WERI-Rb-1 (cell line): ENCODE results near the gene ENAM.
"Not testable (repeated sequence)": the region's sequence is repeated elsewhere in the genome, so short reads cannot be mapped to it uniquely, and the experiment has no call there.

ENCODE experiments used
- DNase-seq: peaks from one replicate; pipeline ENCODE4 v3.0.0-alpha.2; 2020
- H3K27ac ChIP-seq: fragments of 250-450 bp; sonication (Bioruptor Pico); 2 replicates; pipeline ENCODE4 v1.5.1; 2020; ENCODE audit warnings: mild to moderate bottlenecking, moderate library complexity
- H3K27me3 ChIP-seq: fragments of 250-450 bp; sonication (Bioruptor Pico); 2 replicates; pipeline ENCODE4 v1.5.1; 2021; ENCODE audit warnings: mild to moderate bottlenecking, low read depth, moderate library complexity; ENCODE audit not compliant: insufficient read depth, severe bottlenecking
- H3K36me3 ChIP-seq: fragments of 250-450 bp; sonication (Bioruptor Pico); 2 replicates; pipeline ENCODE4 v1.5.1; 2020; ENCODE audit warnings: mild to moderate bottlenecking, moderate library complexity
- H3K4me3 ChIP-seq: 2 replicates; pipeline ENCODE4 v1.5.1; 2011; ENCODE audit warnings: low read depth, mild to moderate bottlenecking, control low read depth, low read length
- H3K9me3 ChIP-seq: fragments of 250-450 bp; sonication (Bioruptor Pico); 2 replicates; pipeline ENCODE4 v1.5.1; 2021; ENCODE audit warnings: mild to moderate bottlenecking, moderate library complexity; ENCODE audit not compliant: severe bottlenecking
- CTCF ChIP-seq: IDR thresholded peaks from 2 replicates; pipeline ENCODE4 v1.5.1; 2011; ENCODE audit warnings: low read depth, mild to moderate bottlenecking, control low read depth, inconsistent platforms, low read length

The ENAM gene

DNA sequence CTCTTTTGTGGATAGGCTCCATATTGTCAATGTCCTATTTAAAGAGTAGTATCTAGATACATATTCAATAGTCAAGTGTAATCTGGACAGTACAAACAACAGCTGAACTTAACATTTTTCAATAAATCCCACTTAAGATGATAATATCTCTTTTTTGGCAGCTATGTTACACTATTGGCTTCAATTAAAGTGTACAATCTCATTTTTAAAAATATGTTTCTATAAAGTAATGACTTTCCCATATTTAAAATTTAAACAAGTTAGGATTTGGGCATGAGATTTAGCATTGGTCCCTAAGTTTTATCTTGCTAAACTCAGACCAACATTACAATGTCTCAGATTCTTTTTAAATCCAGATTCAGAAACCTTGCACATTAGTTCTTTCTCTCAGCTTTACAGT lies 45.6 kb downstream of the ENAM start:
- H3K9me3 ChIP-seq = no peaks in the 10 kb centered on the region
- no peak overlapping the region for H3K27ac ChIP-seq
- no peaks in the 10 kb centered on the region for H3K27me3 ChIP-seq
- no peak overlapping the region for H3K4me3 ChIP-seq
- no peak for TF ChIP-seq CTCF
- H3K36me3 ChIP-seq = no peaks in the 10 kb centered on the region
- no peak for DNase-seq

DNA sequence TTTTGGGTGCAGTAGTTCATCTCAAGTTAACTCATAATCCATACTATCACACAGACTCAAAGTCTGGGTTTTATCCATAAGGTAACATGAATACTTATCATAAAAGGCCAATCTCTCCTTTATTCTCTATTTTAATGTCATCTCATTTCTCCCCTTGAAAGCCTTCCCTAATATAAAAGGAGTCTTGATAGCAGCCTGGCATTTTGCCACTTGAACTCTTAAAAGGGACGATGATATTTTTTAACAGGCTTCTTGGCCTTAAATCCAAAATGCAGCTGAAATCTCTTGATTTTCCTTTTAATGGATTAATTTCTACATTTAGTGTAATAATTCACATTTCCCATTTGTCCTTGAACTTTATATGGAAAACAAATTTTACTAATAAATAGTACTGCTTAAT lies 46.2 kb downstream of the ENAM start:
- no peak overlapping the region for H3K4me3 ChIP-seq

GRCh38 chr4:70676554-70677090 lies 48.1 kb downstream of the ENAM start:
- DNase-seq = no peak
- Histone ChIP-seq H3K27me3 (no peaks in the 10 kb centered on the region), H3K9me3 (no peaks in the 10 kb centered on the region), H3K36me3 (no peaks in the 10 kb centered on the region), H3K4me3 (no peak overlapping the region), H3K27ac (no peak overlapping the region)
- no peak for TF ChIP-seq CTCF

More for the DNA sequence above, 46.2 kb downstream of the ENAM start:
- Histone ChIP-seq H3K27me3 (no peaks in the 10 kb centered on the region), H3K27ac (no peak overlapping the region), H3K9me3 (no peaks in the 10 kb centered on the region), H3K36me3 (no peaks in the 10 kb centered on the region)
- no peak for DNase-seq
- no peak for TF ChIP-seq CTCF

DNA sequence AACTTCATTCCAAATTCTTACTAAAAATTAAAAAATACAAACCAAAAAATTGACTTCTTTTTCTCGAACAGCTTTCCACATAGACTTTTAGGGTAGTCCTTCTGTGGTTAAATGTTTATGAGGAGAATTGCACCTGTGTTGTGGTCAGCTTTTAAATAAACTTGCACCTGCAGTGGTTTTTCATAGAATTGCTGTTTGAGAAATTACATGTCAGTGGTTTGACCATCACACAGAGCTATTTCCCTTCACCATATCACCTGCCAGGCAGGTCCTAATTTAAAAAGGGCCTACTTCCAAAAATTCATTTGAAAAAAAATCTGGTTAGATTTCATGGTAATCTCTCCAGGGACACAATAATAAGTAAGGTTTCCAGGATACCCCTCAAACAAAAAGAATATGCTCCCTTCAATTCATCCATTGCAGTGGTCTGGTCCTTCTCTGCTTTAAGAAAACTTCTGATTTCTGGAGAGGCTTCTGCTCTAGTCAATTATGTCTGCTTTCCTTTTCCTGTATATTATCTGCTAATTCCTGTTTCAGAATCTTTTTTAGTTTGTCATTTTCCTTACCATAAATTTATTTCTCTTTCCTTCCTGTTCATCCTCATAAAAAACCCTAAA lies 49.9 kb downstream of the ENAM start:
- no peak for TF ChIP-seq CTCF
- Histone ChIP-seq H3K27me3 (no peaks in the 10 kb centered on the region), H3K36me3 (no peaks in the 10 kb centered on the region), H3K9me3 (no peaks in the 10 kb centered on the region), H3K27ac (no peak overlapping the region), H3K4me3 (no peak overlapping the region)
- DNase-seq = no peak

- H3K36me3 ChIP-seq = no peaks in the 10 kb centered on the region
- H3K9me3 ChIP-seq = no peaks in the 10 kb centered on the region
- TF ChIP-seq CTCF = no peak
- no peak overlapping the region for H3K27ac ChIP-seq
- H3K27me3 ChIP-seq = no peaks in the 10 kb centered on the region
- no peak overlapping the region for H3K4me3 ChIP-seq
- DNase-seq = no peak
Observed at GRCh38 chr4:70680934-70681333, 52.4 kb downstream of the ENAM start.

DNA sequence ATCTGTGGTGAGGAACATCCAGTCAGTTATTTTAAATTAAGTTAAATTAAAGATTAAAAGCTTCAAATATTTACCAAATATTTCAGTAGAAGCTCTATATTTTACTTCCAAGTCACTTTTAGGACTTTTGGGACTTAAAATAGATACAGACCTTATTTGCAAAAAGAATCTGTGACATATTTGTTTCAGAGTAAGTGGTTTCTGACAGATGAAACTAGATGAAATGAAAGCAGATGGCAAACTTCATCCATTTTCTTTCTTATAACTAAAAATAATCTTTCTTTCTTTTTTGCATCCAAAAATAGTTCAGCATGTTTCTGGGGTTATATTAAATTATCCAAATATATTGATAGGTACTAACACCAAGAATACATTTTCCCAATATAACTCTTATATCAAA lies 53.2 kb downstream of the ENAM start:
- H3K27ac ChIP-seq = no peak overlapping the region
- TF ChIP-seq CTCF = no peak
- H3K9me3 ChIP-seq = no peaks in the 10 kb centered on the region
- no peaks in the 10 kb centered on the region for H3K36me3 ChIP-seq
- no peak overlapping the region for H3K4me3 ChIP-seq
- no peak for DNase-seq
- no peaks in the 10 kb centered on the region for H3K27me3 ChIP-seq

GRCh38 chr4:70682142-70682541 lies 53.6 kb downstream of the ENAM start:
- H3K27ac ChIP-seq, H3K4me3 ChIP-seq, H3K27me3 ChIP-seq, DNase-seq, H3K36me3 ChIP-seq, H3K9me3 ChIP-seq: not testable (repeated sequence)
